NCI-H1436 (cell line): ENCODE results near the gene ELL.
"Not testable (repeated sequence)": the region's sequence is repeated elsewhere in the genome, so short reads cannot be mapped to it uniquely, and the experiment has no call there.

Experiments used
- DNase-seq: peaks from one replicate; lab custom pipeline; 2025; lab: John Stamatoyannopoulos, UW

ELL gene

DNA sequence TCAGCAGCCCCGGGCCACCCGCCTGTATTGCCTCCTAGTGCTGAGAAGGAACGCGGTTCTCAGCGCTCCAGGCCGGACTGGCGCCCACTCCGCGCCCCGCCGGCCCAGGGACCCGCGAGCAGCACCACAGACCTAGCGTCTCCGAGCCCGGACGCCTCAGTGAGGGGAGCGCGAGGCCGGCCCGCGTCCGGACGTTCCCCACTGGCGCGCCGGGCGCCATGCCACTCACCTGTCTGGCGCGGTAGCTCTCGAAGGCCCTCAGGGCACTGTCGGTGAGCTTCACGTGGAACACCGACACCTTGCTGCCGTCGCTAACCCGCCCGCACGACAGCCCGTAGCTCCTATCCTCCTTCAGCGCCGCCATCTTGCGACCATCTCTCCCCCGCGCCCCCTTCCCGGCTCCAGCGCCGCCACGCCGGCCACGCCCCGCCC lies at the start of gene ELL:
TSS of gene ELL (minus strand) at position 379 of the 432 bp plus-strand sequence. CDS start at position 364, 15 bp downstream.
- no peak for DNase-seq

DNA sequence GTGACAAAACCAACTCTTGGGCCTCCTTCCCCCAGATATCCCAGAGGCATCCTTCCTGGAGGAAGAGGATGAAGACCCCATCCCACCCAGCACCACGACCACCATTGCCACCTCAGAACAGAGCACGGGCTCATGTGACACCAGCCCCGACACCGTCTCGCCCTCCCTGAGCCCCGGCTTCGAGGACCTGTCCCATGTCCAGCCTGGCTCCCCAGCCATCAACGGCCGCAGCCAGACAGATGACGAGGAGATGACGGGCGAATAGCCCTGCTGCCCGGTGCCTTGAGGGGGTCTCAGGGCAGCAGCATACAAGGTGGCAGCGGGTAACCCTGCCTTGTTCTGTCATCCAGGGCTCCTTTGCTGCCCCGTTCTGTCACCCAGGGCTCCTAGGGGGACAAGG lies 46.5 kb upstream of the ELL start:
- no peak for DNase-seq

GRCh38 chr19:18566953-18567352 lies 45.1 kb upstream of the ELL start:
- DNase-seq, result no peak

DNA sequence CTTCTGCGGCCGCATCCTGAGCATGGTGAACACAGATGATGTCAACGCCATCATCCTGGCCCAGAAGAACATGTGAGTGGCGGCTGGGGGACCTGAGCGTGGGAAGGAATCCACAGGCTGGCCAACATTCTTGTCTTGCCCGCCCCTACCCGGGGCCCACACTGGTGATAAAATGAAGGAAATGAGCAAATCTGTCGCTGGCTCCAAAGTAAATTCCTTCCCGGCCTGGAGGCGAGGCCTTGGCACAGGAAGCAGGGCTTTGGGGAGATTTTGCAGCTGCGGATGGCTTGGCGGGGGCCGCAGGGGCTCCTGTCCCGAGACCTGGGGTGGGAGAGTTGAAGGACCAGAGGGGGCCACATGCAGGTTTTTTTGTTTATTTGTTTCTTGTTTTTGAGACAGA lies 40.2 kb upstream of the ELL start:
- no peak for DNase-seq

DNA sequence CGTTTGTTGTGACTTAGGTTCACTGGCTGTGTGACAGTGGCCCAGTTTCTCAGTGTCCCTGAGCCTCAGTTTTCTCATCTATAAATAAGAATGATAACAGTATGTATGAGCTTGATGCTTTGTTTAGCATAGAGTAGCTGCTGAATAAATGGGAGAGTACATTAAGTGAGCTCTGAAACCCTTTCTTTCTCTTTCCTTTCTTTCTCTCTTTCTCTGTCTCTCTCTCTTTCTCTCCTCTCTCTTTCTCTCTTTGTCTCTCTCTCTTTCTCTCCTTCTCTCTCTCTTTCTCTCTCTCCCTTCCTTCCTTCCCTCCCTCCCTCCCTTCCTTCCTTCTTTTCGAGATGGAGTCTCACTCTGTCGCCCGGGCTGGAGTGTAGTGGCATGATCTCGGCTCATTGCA lies 37.8 kb upstream of the ELL start:
- DNase-seq, result no peak

GRCh38 chr19:18558604-18559003 lies 36.7 kb upstream of the ELL start:
- no peak for DNase-seq

DNA sequence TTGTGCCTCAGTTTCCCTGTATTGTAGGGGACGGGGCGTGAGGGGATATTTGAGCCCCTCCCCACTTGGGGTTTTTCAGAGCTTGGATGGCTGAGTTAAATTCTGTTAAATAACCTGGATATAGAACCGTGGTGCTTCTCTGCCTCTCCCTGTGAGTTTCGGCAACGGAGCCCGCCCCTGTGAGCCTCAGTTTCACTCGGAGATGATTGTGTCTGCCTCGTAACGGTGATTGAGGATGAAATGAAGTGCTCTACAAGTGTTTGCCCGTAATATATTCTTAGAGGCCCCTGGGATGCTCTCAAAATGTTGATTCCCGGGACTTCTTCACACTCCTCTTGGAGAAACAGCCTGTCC lies 36.3 kb upstream of the ELL start:
- no peak for DNase-seq

DNA sequence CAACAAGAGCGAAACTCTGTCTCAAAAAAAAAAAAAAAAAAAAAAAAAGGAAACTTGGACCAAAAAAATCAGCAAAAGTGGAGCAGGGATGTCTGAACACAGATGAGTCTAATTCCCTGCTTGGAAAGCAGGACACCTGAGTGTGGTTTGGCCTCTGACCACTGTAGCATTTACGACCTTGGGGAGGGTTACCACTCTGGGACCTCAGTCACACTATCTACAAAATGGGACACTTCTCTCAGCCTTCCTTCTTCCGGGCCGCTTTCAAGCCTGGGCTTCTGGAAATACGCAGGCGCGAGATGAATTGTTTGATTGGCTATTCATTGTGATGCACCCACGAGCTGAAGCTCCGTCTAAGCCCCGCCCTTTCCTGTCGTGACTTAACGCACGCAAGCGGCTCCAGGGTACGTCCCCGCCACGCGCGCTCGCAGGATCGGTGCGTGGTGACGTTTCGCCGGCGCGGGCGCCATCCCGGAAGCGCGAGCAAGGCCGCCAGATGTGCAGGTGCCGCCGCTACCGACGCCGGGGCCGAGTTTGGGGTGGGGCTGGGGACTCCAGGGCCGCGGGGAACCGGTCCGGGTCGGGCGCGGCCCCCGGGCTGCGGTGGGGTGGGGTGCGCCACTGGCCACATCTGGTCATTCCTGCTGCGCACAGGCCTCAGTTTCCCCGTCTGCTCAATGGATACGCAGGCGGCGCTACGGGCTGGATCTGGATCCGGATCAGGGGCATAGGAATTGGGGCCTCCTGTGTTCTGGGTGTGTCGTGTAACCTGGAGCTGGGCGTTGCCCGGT lies 35.7 kb upstream of the ELL start, which contains the start of gene KXD1:
TSS of gene KXD1 (plus strand) at position 460 of the 791 bp plus-strand sequence. CDS start 4,187 bp downstream, outside the sequence.
- DNase-seq, result peak; percentile 96

- no peak for DNase-seq
Measured at GRCh38 chr19:18551631-18552030, 29.8 kb upstream of the ELL start.

DNA sequence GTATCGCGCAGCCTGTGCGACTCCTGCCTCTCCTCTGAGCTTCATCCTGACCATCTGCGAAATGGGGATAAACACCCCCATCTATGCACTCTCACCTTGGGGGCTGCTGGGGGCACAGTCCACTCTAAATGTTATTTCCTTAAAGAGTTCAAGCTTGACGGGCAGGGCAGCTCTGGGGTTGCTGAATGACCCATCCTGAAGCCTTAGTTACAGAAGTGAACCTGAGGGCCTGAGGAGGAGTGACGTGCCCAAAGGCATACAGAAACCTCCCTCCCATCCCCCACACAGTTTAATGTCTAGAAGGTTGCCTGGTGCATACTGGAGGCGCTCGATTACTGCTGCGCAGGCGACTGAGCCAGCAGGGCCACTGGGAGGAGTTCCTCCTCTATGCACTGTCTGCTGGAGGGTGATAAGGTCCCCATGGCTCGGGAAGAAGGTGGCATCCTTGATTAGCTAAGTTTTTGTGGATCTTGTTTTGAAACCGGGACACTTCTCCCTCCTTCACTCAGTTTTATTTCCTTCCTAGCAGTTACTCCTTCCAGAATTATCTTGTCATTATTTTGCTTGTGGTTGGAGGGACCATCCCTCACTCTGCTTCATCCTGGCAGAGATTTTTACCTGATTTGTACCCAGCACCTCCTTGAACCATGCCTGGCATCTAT lies 22.1 kb upstream of the ELL start:
- DNase-seq, result peak; percentile 60

DNA sequence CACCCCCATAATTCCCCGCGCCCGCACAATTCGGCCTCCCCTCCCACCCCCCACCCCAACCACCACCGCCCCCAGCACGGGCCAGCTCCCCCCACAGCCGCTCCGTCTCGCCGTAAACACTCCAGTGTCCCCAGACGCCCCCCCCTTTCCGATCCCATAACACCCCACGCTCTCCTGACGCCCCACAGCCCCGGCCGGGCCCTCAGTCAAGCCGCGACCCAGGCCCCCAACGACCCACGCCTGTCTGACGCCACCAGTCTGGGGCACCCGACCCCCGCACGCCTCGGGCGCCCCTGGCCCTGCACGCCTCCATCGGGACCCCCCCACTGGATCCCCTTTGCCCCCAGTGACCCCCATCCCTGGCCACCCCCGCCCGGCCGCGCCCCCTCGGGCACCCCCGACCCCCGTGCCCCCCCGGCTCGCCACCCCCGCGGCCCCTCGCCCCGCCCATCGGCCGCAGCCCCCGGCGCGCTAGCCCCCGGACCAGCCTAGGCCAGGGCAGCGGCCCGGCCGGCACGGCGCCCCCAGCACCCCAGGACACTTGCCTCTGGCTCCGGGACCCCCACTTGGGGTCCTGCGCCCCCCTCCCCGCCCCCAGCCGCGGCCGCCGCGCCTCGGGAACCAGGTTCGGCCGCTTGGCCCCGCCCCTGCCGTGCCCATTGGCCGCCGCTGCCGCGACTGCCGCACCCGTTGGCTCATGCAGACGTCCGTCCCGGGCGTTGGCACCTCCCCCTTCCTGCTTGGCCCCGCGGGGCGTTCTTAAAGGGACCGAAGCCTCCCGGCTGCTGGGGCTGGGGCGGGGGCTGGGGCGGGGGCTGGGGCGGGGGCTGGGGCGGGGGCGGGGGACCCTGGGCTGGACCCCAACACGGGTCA lies 21.3 kb upstream of the ELL start, which contains the start of gene FKBP8:
TSS of gene FKBP8 (minus strand) at position 633 of the 873 bp plus-strand sequence. CDS start 1,603 bp downstream, outside the sequence.
- DNase-seq, result peak; percentile 85

GRCh38 chr19:18541992-18542940 lies 20.4 kb upstream of the ELL start:
- no peak for DNase-seq

- DNase-seq, result no peak
Measured at GRCh38 chr19:18541258-18541991, 19.6 kb upstream of the ELL start.

- not testable (repeated sequence) for DNase-seq
Measured at GRCh38 chr19:18540200-18540599, 18.3 kb upstream of the ELL start.

DNA sequence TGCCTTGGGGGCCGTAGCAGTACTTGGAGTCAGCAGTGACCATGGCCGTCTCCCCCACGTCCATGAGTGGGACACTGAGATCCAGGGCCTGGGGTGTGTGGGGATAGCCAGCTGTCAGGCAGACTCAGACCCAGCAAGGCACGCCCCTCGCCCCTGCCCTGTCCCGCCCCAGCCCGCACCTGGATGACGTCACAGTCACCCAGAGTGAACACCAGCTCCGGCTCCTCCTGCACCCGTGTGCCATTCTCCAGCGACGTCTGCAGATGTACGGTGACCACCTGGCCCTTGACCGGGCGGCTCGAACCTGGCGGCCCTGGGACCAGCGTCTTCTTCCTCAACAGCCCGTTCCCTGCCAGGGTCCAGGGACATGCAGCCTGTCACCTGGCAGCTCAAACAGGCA lies 17.5 kb upstream of the ELL start:
- no peak for DNase-seq

DNA sequence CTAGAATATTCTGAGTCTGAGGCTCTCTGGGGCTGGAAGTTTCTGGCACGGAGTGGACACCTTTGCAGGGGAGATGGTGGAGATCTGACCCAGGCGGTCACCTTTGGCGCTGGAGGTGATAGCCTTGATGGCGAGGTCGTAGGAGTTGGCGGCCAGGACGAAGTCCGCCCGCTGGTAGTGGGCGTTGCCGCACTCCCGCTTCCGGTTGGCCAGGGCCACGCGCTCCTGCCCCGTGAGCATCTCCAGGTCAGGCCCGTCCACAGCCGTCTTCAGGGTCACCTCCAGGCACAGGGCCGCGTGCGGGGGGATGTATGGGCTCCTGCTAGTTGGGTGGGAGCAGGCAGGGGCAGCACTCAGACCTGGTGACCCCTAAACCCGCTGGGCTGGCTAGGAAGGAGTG lies 16.2 kb upstream of the ELL start:
- no peak for DNase-seq

- no peak for DNase-seq
Measured at GRCh38 chr19:18537431-18537830, 15.6 kb upstream of the ELL start.

DNA sequence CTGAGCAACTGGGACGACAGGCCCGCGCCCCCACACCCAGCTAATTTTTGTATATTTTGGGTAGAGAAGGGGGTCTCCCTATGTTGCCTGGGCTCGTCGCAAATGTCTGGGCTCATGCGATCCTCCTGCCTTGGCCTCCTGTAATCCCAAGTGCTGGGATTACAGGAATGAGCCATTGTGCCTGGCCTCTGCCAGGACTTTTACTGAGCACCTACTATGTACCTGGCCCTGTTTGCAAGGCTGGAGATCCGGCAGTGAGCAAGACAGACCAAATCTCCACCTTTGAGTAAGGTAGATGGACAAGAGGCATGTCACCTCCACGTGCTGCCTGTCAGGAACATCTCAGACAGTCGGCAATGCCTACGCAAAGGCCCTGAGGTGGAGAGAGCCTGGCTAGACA lies 14.6 kb upstream of the ELL start:
- no peak for DNase-seq

DNA sequence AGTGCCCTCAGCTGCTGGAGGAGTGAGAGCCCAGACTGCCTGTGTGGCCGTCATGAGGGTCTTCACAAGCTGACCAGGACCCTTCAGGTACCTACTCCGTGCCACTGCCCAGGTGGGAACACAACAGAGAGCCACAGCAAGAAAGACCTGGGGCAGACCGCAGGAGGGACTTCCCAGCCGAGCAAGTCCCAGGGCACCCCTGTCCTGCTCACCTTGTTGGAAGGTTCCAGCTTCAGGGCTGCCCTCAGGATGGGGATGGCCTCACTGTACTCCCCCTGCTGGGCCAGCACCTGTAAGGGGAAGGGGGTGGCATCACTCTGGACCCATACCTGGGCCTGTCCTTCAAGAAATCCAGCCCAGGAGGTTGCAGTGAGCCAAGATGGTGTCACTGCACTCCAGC lies 11.2 kb upstream of the ELL start:
- no peak for DNase-seq

GRCh38 chr19:18532168-18532890 lies 10.5 kb upstream of the ELL start:
- no peak for DNase-seq
